Vein endothelial cell (primary cell): ENCODE measurements around the gene CYP26C1. TPM values are rescaled to one million over a fixed set of nuclear protein-coding genes. Genes with fewer than 3 reads are reported as not detected.

Experiments
- total RNA-seq: library from RNA; depleted of rRNA; stranded (reverse); fragments of >200 nt; gene quantifications from 2 replicates; pipeline ENCODE4 v1.2.3, GENCODE V29; 2012

Gene CYP26C1, protein sequence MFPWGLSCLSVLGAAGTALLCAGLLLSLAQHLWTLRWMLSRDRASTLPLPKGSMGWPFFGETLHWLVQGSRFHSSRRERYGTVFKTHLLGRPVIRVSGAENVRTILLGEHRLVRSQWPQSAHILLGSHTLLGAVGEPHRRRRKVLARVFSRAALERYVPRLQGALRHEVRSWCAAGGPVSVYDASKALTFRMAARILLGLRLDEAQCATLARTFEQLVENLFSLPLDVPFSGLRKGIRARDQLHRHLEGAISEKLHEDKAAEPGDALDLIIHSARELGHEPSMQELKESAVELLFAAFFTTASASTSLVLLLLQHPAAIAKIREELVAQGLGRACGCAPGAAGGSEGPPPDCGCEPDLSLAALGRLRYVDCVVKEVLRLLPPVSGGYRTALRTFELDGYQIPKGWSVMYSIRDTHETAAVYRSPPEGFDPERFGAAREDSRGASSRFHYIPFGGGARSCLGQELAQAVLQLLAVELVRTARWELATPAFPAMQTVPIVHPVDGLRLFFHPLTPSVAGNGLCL
- total RNA-seq: 1.3 and 2.5 TPM in 2 replicates

DNA sequence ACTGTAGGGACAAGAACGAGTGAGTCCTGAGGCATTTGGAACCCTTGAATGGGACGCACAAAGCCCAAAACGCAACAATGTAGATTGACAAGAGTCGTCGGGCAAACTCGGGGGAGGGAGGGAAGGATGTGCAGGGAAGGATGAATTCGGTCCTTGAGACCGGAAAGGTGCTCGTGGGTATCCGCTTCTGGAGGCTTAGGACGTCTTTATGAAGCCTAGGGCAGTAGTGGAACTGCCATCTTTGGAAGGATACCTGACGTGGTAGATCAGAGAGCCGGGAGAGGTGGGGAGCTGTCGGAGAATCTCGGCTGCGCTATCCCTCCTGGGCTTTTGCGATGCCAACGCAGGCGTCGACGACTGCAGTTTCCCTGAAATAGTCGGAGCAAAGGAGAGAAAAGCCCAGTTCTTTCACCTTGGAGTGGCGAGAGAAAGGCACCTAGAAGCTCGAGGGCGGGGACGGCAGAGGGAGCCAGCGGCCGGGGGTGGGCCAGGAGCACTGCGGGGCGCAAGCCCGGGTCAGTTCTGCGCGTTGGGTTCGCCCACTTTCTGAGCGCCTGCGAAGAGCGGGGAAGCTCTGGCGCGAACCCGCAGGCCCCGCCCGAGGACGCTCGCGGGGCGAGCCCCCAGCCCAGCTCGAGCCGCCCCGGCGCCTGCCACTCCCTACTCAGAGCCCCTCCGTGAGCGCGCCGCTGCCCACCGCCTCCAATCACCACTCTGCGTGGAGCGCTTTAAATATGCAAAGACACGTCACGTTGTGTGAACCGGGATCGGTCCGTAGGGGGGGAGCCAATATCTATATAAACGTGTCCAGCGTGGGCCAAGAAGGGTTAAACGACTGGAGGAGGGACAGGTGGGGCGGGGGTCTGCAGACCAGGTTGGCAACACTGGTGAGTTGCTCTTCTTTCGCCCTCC lies at the start of gene CYP26C1:
CYP26C1 (plus strand) TSS at position 824 of the 912 bp plus-strand sequence. CDS start 466 bp downstream, outside the sequence.

DNA sequence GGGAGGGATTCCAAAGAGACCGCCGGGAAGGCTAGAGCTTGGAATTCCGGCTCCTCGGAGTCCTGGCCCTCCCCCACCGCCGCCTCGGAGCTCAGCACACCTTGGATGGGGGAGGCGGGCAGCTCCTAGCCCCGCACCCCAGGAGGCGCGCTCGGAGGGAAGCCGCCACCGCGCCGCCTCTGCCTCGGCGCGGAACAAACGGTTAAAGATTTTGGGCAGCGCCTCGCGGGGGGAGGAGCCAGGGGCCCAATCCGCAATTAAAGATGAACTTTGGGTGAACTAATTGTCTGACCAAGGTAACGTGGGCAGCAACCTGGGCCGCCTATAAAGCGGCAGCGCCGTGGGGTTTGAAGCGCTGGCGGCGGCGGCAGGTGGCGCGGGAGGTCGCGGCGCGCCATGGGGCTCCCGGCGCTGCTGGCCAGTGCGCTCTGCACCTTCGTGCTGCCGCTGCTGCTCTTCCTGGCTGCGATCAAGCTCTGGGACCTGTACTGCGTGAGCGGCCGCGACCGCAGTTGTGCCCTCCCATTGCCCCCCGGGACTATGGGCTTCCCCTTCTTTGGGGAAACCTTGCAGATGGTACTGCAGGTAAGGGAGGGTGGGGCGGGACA lies 13.0 kb downstream of the CYP26C1 start, which contains the start of gene CYP26A1:
CYP26A1 (plus strand) TSS at position 355 of the 608 bp plus-strand sequence; CDS start at position 397, 42 bp downstream.

Other genes starting within 250 kb of the CYP26C1 start
- gene EXOC6, start 212.3 kb upstream of the CYP26C1 start, total RNA-seq: 111 and 119 TPM in 2 replicates
- gene CYP26A1, start 13.1 kb downstream of the CYP26C1 start, total RNA-seq: 1.3 TPM in 1 of 2 replicates, not detected in the other